IMR-90 (cell line): ENCODE data around the gene AKAP12.

Experiments used
- BHLHE40 ChIP-seq: fragments of 150-350 bp; IDR thresholded peaks from 2 replicates; pipeline ENCODE4 v1.6.1; 2016; ENCODE audit warnings: mild to moderate bottlenecking, low read depth, low read length
- CEBPB ChIP-seq: IDR thresholded peaks from 2 replicates; pipeline ENCODE4 v1.6.1; 2012; ENCODE audit warnings: low read depth, low read length, improper control_type of control experiment
- FOS ChIP-seq: fragments of 150-350 bp; IDR thresholded peaks from 2 replicates; pipeline ENCODE4 v1.6.1; 2016; ENCODE audit warnings: low read depth, low read length
- MAFK ChIP-seq: IDR thresholded peaks from 2 replicates; pipeline ENCODE4 v1.6.1; 2012; ENCODE audit warnings: low read depth, low read length, improper control_type of control experiment
- MAZ ChIP-seq: IDR thresholded peaks from 2 replicates; pipeline ENCODE4 v1.6.1; 2012; ENCODE audit warnings: low read depth, mild to moderate bottlenecking, low read length, improper control_type of control experiment, moderate library complexity, borderline replicate concordance
- MXI1 ChIP-seq: IDR thresholded peaks from 2 replicates; pipeline ENCODE4 v1.6.1; 2012; ENCODE audit warnings: low read depth, mild to moderate bottlenecking, low read length, moderate library complexity, borderline replicate concordance
- POLR2A ChIP-seq: IDR thresholded peaks from 2 replicates; pipeline ENCODE4 v1.6.1; 2012; ENCODE audit warnings: mild to moderate bottlenecking, low read depth, low read length
- RAD21 ChIP-seq: IDR thresholded peaks from 2 replicates; pipeline ENCODE4 v1.6.1; 2012; ENCODE audit warnings: low read length, improper control_type of control experiment
- RCOR1 ChIP-seq: IDR thresholded peaks from 2 replicates; pipeline ENCODE4 v1.6.1; 2012; ENCODE audit warnings: mild to moderate bottlenecking, low read length, improper control_type of control experiment; ENCODE audit not compliant: insufficient replicate concordance
- RFX5 ChIP-seq: IDR thresholded peaks from 2 replicates; pipeline ENCODE4 v1.8.0; 2012; ENCODE audit warnings: low read depth, mild to moderate bottlenecking, low read length, moderate library complexity
- SMC3 ChIP-seq: fragments of 150-350 bp; IDR thresholded peaks from 2 replicates; pipeline ENCODE4 v1.6.1; 2016; ENCODE audit warnings: low read depth, mild to moderate bottlenecking, antibody characterized with exemption, low read length, moderate library complexity
- TF ChIP-seq, protein P1 (sequence below): conservative IDR thresholded peaks from 2 replicates; pipeline ENCODE4 v1.5.1; 2012; ENCODE audit warnings: mild to moderate bottlenecking, low read depth, low read length, improper control_type of control experiment
- TF ChIP-seq, protein P2 (sequence below): fragments of 150-350 bp; IDR thresholded peaks from 2 replicates; pipeline ENCODE4 v1.6.1; 2017; ENCODE audit warnings: mild to moderate bottlenecking, antibody characterized with exemption, low read length, low read depth
- TF ChIP-seq, protein P3 (sequence below): fragments of 150-350 bp; IDR thresholded peaks from 2 replicates; pipeline ENCODE4 v1.6.1; 2016; ENCODE audit warnings: low read depth, mild to moderate bottlenecking, low read length, moderate library complexity, borderline replicate concordance

DNA sequence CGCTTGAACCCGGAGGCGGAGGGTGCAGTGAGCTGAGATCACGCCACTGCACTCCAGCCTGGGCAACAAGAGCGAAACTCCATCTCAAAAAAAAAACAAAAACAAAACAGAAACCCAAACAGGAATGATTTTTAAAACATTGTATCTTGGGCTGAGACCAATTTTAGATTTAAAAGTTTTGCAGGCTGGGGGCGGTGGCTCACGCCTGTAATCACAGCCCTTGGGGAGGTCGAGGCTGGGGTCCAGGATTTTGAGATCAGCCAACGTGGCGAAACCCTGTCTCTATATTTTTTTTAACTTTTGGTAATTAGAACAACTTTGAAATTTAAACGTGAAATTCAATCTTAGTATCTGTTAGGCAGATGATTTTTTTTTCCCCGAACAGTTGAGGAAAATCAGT lies 70.5 kb downstream of the AKAP12 start:
- TF ChIP-seq POLR2A (no peak), MXI1 (no peak), FOS (no peak), RCOR1 (no peak), CEBPB (no peak), BHLHE40 (no peak), SMC3 (no peak), MAFK (no peak), RFX5 (no peak), MAZ (no peak), RAD21 (no peak)
- TF ChIP-seq, protein P1, sequence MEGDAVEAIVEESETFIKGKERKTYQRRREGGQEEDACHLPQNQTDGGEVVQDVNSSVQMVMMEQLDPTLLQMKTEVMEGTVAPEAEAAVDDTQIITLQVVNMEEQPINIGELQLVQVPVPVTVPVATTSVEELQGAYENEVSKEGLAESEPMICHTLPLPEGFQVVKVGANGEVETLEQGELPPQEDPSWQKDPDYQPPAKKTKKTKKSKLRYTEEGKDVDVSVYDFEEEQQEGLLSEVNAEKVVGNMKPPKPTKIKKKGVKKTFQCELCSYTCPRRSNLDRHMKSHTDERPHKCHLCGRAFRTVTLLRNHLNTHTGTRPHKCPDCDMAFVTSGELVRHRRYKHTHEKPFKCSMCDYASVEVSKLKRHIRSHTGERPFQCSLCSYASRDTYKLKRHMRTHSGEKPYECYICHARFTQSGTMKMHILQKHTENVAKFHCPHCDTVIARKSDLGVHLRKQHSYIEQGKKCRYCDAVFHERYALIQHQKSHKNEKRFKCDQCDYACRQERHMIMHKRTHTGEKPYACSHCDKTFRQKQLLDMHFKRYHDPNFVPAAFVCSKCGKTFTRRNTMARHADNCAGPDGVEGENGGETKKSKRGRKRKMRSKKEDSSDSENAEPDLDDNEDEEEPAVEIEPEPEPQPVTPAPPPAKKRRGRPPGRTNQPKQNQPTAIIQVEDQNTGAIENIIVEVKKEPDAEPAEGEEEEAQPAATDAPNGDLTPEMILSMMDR: no peak
- TF ChIP-seq, protein P2, sequence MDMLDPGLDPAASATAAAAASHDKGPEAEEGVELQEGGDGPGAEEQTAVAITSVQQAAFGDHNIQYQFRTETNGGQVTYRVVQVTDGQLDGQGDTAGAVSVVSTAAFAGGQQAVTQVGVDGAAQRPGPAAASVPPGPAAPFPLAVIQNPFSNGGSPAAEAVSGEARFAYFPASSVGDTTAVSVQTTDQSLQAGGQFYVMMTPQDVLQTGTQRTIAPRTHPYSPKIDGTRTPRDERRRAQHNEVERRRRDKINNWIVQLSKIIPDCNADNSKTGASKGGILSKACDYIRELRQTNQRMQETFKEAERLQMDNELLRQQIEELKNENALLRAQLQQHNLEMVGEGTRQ: no peak
- TF ChIP-seq, protein P3, sequence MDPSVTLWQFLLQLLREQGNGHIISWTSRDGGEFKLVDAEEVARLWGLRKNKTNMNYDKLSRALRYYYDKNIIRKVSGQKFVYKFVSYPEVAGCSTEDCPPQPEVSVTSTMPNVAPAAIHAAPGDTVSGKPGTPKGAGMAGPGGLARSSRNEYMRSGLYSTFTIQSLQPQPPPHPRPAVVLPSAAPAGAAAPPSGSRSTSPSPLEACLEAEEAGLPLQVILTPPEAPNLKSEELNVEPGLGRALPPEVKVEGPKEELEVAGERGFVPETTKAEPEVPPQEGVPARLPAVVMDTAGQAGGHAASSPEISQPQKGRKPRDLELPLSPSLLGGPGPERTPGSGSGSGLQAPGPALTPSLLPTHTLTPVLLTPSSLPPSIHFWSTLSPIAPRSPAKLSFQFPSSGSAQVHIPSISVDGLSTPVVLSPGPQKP: no peak
